Right lobe of liver (tissue), 4 donors: ENCODE measurements around the gene RPS8.

Experiments
- CTCF ChIP-seq, 4 donors: fragments of 200-600 bp in 3 of 4; fragments of 450-650 bp in 1 of 4; IDR thresholded peaks; one replicate each; pipeline versions ENCODE4 v1.5.1 to v1.8.0; 2016 to 2022; ENCODE audit warnings: antibody characterized with exemption in 4 of 4, mild to moderate bottlenecking in 2 of 4
- POLR2A ChIP-seq: fragments of 450-650 bp; IDR thresholded peaks from one replicate; pipeline ENCODE4 v1.6.1; 2017; ENCODE audit warnings: antibody characterized with exemption, mild to moderate bottlenecking
- donor health status: DM: no; HTN: no; CAD: no.
- donor health status: DM: no; HTN: no; CAD: no.
- donor health status: DM: no; HTN: yes; CAD: no.

GRCh38 chr1:44806025-44806703 lies 30.8 kb downstream of the RPS8 start:
- TF ChIP-seq CTCF (IDR thresholded peaks at IDR 0.05) (no peak), POLR2A (no peak)
